Adrenal gland (tissue), 12 donors: ENCODE results near the gene TRAK1. TPM values are rescaled to one million over a fixed set of nuclear protein-coding genes. Genes with fewer than 3 reads are reported as not detected.
"Not testable (repeated sequence)": the region's sequence is repeated elsewhere in the genome, so short reads cannot be mapped to it uniquely, and the experiment has no call there.

Source experiments
- DNase-seq, 7 donors: peaks; one replicate each; pipeline ENCODE4 v3.0.0-alpha.2; 2019 to 2020
- H3K27ac ChIP-seq, 5 donors: fragments of 200-600 bp; sonication (generic) in 4 of 5; 1 replicate in 3 of 5; 2 replicates in 2 of 5; pipeline versions ENCODE4 v1.5.1 to v1.8.0; 2016 to 2020; ENCODE audit warnings: mild to moderate bottlenecking in 1 of 5
- H3K27me3 ChIP-seq: fragments of 200-600 bp; 2 replicates; pipeline ENCODE4 v1.8.0; 2021
- H3K36me3 ChIP-seq, 2 donors: fragments of 200-600 bp; replicated peaks in 1 of 2; 1 replicate in 1 of 2; 2 replicates in 1 of 2; pipeline versions ENCODE4 v1.5.1 to v1.8.0; 2018 to 2022
- H3K4me1 ChIP-seq, 2 donors: fragments of 200-600 bp; replicated peaks in 1 of 2; 1 replicate in 1 of 2; 2 replicates in 1 of 2; pipeline versions ENCODE4 v1.5.1 to v1.8.0; 2018 to 2021
- H3K4me3 ChIP-seq, 4 donors: fragments of 200-600 bp; sonication (generic) in 3 of 4; one replicate each; pipeline ENCODE4 v1.5.1; 2016 to 2018
- H3K9me3 ChIP-seq, 3 donors: fragments of 200-600 bp; sonication (generic) in 1 of 3; replicated peaks in 1 of 3; 1 replicate in 2 of 3; 2 replicates in 1 of 3; pipeline versions ENCODE4 v1.5.1 to v1.8.0; 2016 to 2021
- CTCF ChIP-seq, 6 experiments: fragments of 450-650 bp in 4 of 6; fragments of 200-600 bp in 2 of 6; sonication (generic) in 1 of 6; IDR thresholded peaks; 1 replicate in 5 of 6; 2 replicates in 1 of 6; pipeline versions ENCODE4 v1.5.1 to v1.8.0; 2016 to 2021; ENCODE audit warnings: antibody characterized with exemption in 6 of 6, mild to moderate bottlenecking in 2 of 6, moderate library complexity in 1 of 6
- POLR2A ChIP-seq, 2 donors: fragments of 450-650 bp; IDR thresholded peaks; one replicate each; pipeline ENCODE4 v1.6.1; 2017; ENCODE audit warnings: antibody characterized with exemption in 2 of 2, mild to moderate bottlenecking in 2 of 2, moderate library complexity in 1 of 2
- WGBS, 4 donors: extraction: QIAGEN DNeasy Blood & Tissue Kit in 2 of 4; methylation state at CpG; one replicate each; pipeline versions ENCODE4 v1.1.5 to v1.1.7; 2013 to 2017; 5-methylcytosine and 5-hydroxymethylcytosine counted together
- intact Hi-C, 2 donors: fragments of 100-400 bp; cut with DNase I; formaldehyde crosslinking; loops; one replicate each; pipeline versions ENCODE4 v1.14.1 to v1.15.0; 2022 to 2023
- polyA plus RNA-seq, 3 donors: library from polyadenylated mRNA; stranded (reverse); fragments of 200-250 nt in 2 of 3; fragments of 350-450 nt in 1 of 3; fragmentation: Illumina TruSeq in 1 of 3; extraction: RNeasy Lipid Tissue Mini Kit (QIAGEN cat#74804) in 1 of 3; gene quantifications; one replicate each; pipeline ENCODE4 v1.2.3, GENCODE V29; 2013 to 2014
- total RNA-seq, 9 donors: library from RNA; depleted of rRNA in 4 of 9; stranded (reverse); fragments of >200 nt in 4 of 9; fragments of 120-200 nt in 1 of 9; fragmentation: NEBNext Ultra II Directional in 1 of 9; extraction: Animal tissue kit (Norgen Biotek cat#: 25700) in 1 of 9; gene quantifications; one replicate each; pipeline versions ENCODE4 v1.1.0 to v1.2.4, GENCODE V29; 2013 to 2023
- donor health status: healthy with polysubstance abuse.
- donor health status: Bipolar disorder and iron deficiency.
- donor health status: DM: yes; HTN: yes; CAD: no.
- donor health status: DM: no; HTN: no; CAD: no.
- donor health status: DM: no; HTN: no; CAD: no.
- donor health status: DM: yes; HTN: yes; CAD: no.

TRAK1 gene
- total and polyA plus RNA-seq, 12 donors: 13.1 to 38.1 (median 26.4) TPM

GRCh38 chr3:42045708-42046243, 45.4 kb upstream of the TRAK1 start:
- 87 to 100% (median 95%) methylated on average over 2 of the region's 2 CpGs for WGBS, 4 donors
- no peak overlapping the region for H3K4me3 ChIP-seq
- no peaks in the 10 kb centered on the region for H3K27me3 ChIP-seq
- H3K4me1 ChIP-seq: peaks cover 20 to 36% of the 10 kb centered on the region in 2 donors
- intact Hi-C loops: no loop called here
- H3K27ac ChIP-seq: no peak overlapping the region
- TF ChIP-seq POLR2A (IDR thresholded peaks at IDR 0.05): no peak
- no peak for TF ChIP-seq CTCF (IDR thresholded peaks at IDR 0.05)
- H3K36me3 ChIP-seq: no peaks in the 10 kb centered on the region
- DNase-seq: no peak
- H3K9me3 ChIP-seq: no peaks in the 10 kb centered on the region

- H3K4me3 ChIP-seq, intact Hi-C loops, H3K27ac ChIP-seq, H3K36me3 ChIP-seq, H3K27me3 ChIP-seq, H3K9me3 ChIP-seq: not testable (repeated sequence)
- WGBS, 4 donors: 59 to 95% (median 77%) methylated on average over 4 of the region's 4 CpGs
- DNase-seq: peak in 1 of 7 donors; percentile 5
- H3K4me1 ChIP-seq: peaks cover 28 to 41% of the 10 kb centered on the region in 2 donors
These were observed 42.6 kb upstream of the TRAK1 start for GRCh38 chr3:42048526-42048925.

GRCh38 chr3:42050126-42050525, 41.0 kb upstream of the TRAK1 start:
- H3K9me3 ChIP-seq: no peaks in the 10 kb centered on the region
- H3K36me3 ChIP-seq: no peaks in the 10 kb centered on the region
- intact Hi-C loops: no loop called here
- DNase-seq: peak in 2 of 7 donors; percentile 7
- no peaks in the 10 kb centered on the region for H3K27me3 ChIP-seq
- H3K27ac ChIP-seq: no peak overlapping the region
- WGBS, 4 donors: 91 to 96% (median 94%) methylated on average over 6 of the region's 6 CpGs
- H3K4me3 ChIP-seq: no peak overlapping the region
- no peak for TF ChIP-seq CTCF (IDR thresholded peaks at IDR 0.05)
- no peak for TF ChIP-seq POLR2A (IDR thresholded peaks at IDR 0.05)
- peaks cover 19 to 26% of the 10 kb centered on the region in 2 donors for H3K4me1 ChIP-seq

GRCh38 chr3:42051384-42052131, 39.6 kb upstream of the TRAK1 start:
- Histone ChIP-seq H3K27ac (peak overlapping the region in 4 of 5 donors; percentile 30 to 84 (median 82)), H3K4me1 (peaks cover 17 to 19% of the 10 kb centered on the region in 2 donors)

More at GRCh38 chr3:42051384-42052131, 39.6 kb upstream of the TRAK1 start:
- H3K4me3 ChIP-seq: no peak overlapping the region
- no peaks in the 10 kb centered on the region for H3K36me3 ChIP-seq
- intact Hi-C loops: no loop called here
- H3K27me3 ChIP-seq: no peaks in the 10 kb centered on the region
- peak in 1 of 2 donors; percentile 13 for TF ChIP-seq POLR2A (IDR thresholded peaks at IDR 0.05)
- no peak for TF ChIP-seq CTCF (IDR thresholded peaks at IDR 0.05)
- DNase-seq: peak; percentile 42 to 72 (median 67)
- H3K9me3 ChIP-seq: no peaks in the 10 kb centered on the region
- WGBS, 4 donors: 68 to 81% (median 73%) methylated on average over 4 of the region's 4 CpGs
